Activated effector memory CD4-positive, alpha-beta T cell treated with Interleukin-2 at 50 U/mL for 16 hours (primary cell): ENCODE results near the gene TMEM132C.

ENCODE experiments used
- DNase-seq: peaks from one replicate; pipeline ENCODE4 v3.0.0-alpha.2; 2020

Gene TMEM132C

GRCh38 chr12:128339631-128340030, 72.7 kb downstream of the TMEM132C start:
- DNase-seq, result no peak

- no peak for DNase-seq
Observed at GRCh38 chr12:128353301-128353700, 86.3 kb downstream of the TMEM132C start.

- DNase-seq, result no peak
Observed at GRCh38 chr12:128356547-128356946, 89.6 kb downstream of the TMEM132C start.

- DNase-seq, result no peak
Observed at GRCh38 chr12:128361400-128361995, 94.5 kb downstream of the TMEM132C start.

GRCh38 chr12:128365032-128365431, 98.1 kb downstream of the TMEM132C start:
- DNase-seq, result no peak

GRCh38 chr12:128365651-128366231, 98.8 kb downstream of the TMEM132C start:
- no peak for DNase-seq

- DNase-seq, result no peak
Observed at GRCh38 chr12:128367961-128368360, 101.0 kb downstream of the TMEM132C start.

GRCh38 chr12:128381541-128381940, 114.6 kb downstream of the TMEM132C start:
- no peak for DNase-seq

- no peak for DNase-seq
Observed at GRCh38 chr12:128381946-128382345, 115.0 kb downstream of the TMEM132C start.

GRCh38 chr12:128382946-128383345, 116.0 kb downstream of the TMEM132C start:
- no peak for DNase-seq

- no peak for DNase-seq
Observed at GRCh38 chr12:128383357-128383937, 116.5 kb downstream of the TMEM132C start.

GRCh38 chr12:128385736-128386135, 118.8 kb downstream of the TMEM132C start:
- no peak for DNase-seq

- DNase-seq, result no peak
Observed at GRCh38 chr12:128387811-128388422, 120.9 kb downstream of the TMEM132C start.

GRCh38 chr12:128388461-128389000, 121.6 kb downstream of the TMEM132C start:
- no peak for DNase-seq

GRCh38 chr12:128393346-128393745, 126.4 kb downstream of the TMEM132C start:
- no peak for DNase-seq

GRCh38 chr12:128394137-128394536, 127.2 kb downstream of the TMEM132C start:
- DNase-seq, result no peak

GRCh38 chr12:128399253-128399652, 132.3 kb downstream of the TMEM132C start:
- DNase-seq, result no peak

GRCh38 chr12:128402486-128403243, 135.7 kb downstream of the TMEM132C start:
- no peak for DNase-seq

GRCh38 chr12:128408669-128409068, 141.7 kb downstream of the TMEM132C start:
- no peak for DNase-seq

- no peak for DNase-seq
Observed at GRCh38 chr12:128415036-128415560, 148.1 kb downstream of the TMEM132C start.

- DNase-seq, result no peak
Observed at GRCh38 chr12:128418944-128419343, 152.0 kb downstream of the TMEM132C start.

GRCh38 chr12:128420163-128420562, 153.2 kb downstream of the TMEM132C start:
- no peak for DNase-seq

- no peak for DNase-seq
Observed at GRCh38 chr12:128421375-128421774, 154.4 kb downstream of the TMEM132C start.
